ENCODE measurements around the gene UBE2D2. TPM values are rescaled to one million over a fixed set of nuclear protein-coding genes. Genes with fewer than 3 reads are reported as not detected.
"Not testable (repeated sequence)": the region's sequence is repeated elsewhere in the genome, so short reads cannot be mapped to it uniquely, and the experiment has no call there.

UBE2D2 gene
- total RNA-seq, 1 experiment from 2014 or later = 167 TPM

DNA sequence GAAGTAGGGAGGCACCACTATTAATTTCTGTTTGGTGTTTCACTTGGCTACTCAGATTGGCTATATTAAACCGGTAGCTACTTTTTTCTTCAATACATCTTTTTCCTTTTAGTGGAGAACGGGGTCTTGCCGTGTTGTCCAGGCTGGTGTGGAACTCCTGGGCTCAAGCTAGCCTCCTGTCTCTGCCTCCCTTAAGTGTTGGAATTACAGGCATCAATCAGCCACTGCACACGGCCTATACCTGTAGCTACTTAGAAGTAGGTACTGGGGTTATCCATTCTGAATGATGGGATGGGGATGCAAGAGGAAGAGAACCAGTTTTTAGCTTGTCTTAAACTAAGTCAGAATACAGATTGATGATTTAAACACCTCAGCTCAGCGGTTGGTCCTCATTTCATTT, 1.7 kb downstream of the UBE2D2 start:
- Histone ChIP-seq H3K27me3 (ENCODE audit: control insufficient read depth, insufficient read depth, low read length) (no peaks in the 10 kb centered on the region), H3K36me3 (replicated peaks; ENCODE audit: control insufficient read depth, insufficient read depth, low read length) (no peaks in the 10 kb centered on the region; the same call in 1 of the 2 replicates), H3K4me3 (ENCODE audit: insufficient read depth, low read depth, low read length) (peak overlapping the region; percentile 94)
- DNase-seq = no peak

DNA sequence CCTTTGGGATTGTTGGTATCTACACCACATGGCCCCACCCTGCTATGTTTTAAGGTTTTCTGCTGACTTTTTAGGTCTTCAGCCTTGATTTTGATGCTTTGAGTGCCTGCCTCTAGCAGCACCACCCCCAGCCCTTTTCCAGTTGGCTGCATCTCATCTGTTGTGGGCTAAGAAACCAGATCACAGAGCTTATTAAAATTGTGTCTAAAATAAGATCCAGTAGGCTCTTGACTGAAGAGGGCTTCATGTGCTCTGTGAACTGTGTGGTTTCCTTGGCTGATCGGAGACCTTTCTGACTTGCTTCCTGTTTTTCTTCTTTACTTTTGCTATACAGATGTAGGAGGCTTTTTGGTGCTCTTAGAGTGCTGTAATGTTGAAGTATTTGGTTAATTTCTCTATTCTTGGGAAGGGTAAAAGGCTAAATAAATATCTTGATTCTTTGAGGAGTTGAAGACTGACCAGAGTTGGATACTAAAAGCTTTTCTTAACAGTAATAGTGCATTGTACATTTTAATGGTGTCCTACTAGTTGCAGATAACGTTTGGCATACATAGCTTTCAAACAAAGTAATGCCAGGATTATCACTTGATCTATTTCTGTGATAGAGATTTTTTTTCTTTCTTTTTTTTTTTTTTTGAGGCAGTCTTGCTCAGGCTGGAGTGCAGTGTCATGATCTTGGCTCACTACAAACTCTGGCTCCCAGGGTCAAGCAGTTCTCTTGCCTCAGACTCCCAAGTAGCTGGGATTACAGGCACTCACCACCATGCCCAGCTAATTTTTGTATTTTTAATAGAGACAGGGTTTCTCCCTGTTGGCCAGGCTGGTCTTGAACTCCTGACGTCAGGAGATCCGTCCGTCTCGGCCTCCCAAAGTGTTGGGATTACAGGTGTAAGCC, 4.5 kb downstream of the UBE2D2 start:
- H3K4me3 ChIP-seq (ENCODE audit: insufficient read depth, low read depth, low read length) = no peak overlapping the region

DNA sequence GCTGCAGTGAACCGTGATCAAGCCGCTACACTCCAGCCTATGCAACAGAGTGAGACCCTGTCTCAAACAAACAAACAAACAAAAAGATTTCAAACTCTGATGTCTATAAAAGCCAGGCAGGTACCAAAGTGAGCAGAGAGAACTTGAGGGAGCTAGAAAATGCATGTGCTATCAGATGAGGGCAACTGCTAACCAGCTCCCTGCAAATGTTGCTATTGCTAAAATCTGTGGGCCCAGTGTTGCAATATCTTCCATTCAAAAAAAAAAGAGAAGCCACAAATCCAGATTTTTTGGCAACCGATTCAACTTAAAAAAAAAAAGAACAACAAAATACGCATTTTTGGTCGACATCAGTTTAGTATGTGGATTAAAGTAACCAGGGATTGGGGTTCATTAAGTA, 5.5 kb downstream of the UBE2D2 start:
- no peak for DNase-seq
- Histone ChIP-seq H3K36me3 (replicated peaks; ENCODE audit: control insufficient read depth, insufficient read depth, low read length) (no peaks in the 10 kb centered on the region; the same call in none of the 2 replicates), H3K4me3 (ENCODE audit: insufficient read depth, low read depth, low read length) (no peak overlapping the region)

More for the DNA sequence above, 4.5 kb downstream of the UBE2D2 start:
- Histone ChIP-seq H3K36me3 (replicated peaks; ENCODE audit: control insufficient read depth, insufficient read depth, low read length) (no peaks in the 10 kb centered on the region; the same call in none of the 2 replicates), H3K27me3 (ENCODE audit: control insufficient read depth, insufficient read depth, low read length) (no peaks in the 10 kb centered on the region)
- no peak for DNase-seq

DNA sequence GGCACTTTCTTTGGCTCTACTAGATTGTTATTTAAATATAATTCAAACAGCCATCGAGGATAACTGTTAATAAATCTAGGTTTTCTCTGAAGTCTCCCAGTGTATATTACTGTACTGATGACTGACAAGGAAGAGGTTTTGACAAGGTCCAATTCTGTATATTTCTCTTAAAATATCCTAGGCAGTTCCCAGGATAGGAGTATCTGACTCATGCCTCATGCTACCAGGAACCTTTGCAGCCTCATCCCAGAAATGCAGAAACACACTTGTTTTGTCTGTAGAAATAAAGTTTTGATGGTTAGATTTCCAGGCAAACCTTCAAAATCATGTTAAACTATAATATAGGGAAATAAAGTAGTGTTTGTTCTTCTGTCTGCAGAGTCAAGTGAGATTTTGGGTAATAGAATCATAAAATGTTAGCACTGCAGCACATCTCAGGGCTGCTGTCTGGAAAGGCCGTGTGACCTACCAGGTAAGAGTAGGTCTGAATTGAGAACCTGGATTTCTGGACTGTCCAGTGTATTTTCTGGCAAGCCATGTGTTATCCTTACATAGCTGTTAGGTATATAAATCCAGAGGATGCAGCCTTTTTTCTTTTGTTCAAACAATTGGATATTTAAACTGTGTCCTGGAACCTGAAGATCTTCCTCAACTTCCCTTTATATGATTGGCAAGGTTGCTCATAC, 8.3 kb downstream of the UBE2D2 start:
- no peaks in the 10 kb centered on the region; the same call in 1 of the 2 replicates for H3K36me3 ChIP-seq (replicated peaks; ENCODE audit: control insufficient read depth, insufficient read depth, low read length)
- H3K4me3 ChIP-seq (ENCODE audit: insufficient read depth, low read depth, low read length) = no peak overlapping the region
- no peaks in the 10 kb centered on the region for H3K27me3 ChIP-seq (ENCODE audit: control insufficient read depth, insufficient read depth, low read length)
- DNase-seq = no peak

More for the DNA sequence above, 5.5 kb downstream of the UBE2D2 start:
- H3K27me3 ChIP-seq (ENCODE audit: control insufficient read depth, insufficient read depth, low read length) = no peaks in the 10 kb centered on the region

DNA sequence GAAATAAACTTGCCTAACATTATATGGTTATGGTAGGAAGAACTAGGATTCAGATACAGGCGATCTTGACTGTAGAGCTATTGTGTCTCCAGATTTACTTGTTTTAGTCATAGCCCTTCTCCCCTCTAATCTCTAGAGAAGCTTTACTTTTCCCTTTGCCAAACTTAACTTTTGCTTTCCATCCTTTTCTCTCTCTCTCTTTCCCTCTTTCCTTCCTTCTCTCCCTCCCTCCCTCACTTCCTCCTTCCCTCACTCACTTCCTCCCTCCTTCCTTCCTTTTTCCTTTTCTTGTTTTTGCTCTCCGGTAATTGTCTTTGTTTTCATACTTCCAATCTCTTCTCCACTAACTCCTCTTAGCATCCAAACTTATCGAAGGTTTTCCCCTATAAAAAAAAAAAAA, 10.4 kb downstream of the UBE2D2 start:
- Histone ChIP-seq H3K36me3 (replicated peaks; ENCODE audit: control insufficient read depth, insufficient read depth, low read length) (no peaks in the 10 kb centered on the region; the same call in none of the 2 replicates), H3K4me3 (ENCODE audit: insufficient read depth, low read depth, low read length) (no peak overlapping the region), H3K27me3 (ENCODE audit: control insufficient read depth, insufficient read depth, low read length) (no peaks in the 10 kb centered on the region)
- DNase-seq = no peak

DNA sequence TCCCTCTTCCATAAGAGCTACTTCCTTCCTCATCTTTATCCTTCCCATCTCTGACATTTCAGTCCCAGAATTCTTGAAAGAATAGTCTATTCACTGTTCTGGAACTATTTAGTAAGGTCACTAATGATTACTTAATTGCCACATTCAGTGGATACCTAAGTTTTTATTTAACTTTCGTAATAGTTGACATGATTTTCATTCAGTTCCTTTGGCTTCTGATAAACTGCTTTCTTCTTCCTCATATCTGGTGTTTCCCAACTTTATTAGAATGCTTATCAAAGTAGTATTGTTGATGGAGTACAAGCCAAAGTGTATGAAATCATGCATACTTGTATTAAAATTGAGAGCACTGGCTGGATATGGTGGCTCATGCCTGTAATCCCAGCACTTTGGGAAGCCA, 10.8 kb downstream of the UBE2D2 start:
- H3K27me3 ChIP-seq (ENCODE audit: control insufficient read depth, insufficient read depth, low read length) = no peaks in the 10 kb centered on the region
- no peaks in the 10 kb centered on the region; the same call in none of the 2 replicates for H3K36me3 ChIP-seq (replicated peaks; ENCODE audit: control insufficient read depth, insufficient read depth, low read length)
- H3K4me3 ChIP-seq (ENCODE audit: insufficient read depth, low read depth, low read length) = no peak overlapping the region
- no peak for DNase-seq

DNA sequence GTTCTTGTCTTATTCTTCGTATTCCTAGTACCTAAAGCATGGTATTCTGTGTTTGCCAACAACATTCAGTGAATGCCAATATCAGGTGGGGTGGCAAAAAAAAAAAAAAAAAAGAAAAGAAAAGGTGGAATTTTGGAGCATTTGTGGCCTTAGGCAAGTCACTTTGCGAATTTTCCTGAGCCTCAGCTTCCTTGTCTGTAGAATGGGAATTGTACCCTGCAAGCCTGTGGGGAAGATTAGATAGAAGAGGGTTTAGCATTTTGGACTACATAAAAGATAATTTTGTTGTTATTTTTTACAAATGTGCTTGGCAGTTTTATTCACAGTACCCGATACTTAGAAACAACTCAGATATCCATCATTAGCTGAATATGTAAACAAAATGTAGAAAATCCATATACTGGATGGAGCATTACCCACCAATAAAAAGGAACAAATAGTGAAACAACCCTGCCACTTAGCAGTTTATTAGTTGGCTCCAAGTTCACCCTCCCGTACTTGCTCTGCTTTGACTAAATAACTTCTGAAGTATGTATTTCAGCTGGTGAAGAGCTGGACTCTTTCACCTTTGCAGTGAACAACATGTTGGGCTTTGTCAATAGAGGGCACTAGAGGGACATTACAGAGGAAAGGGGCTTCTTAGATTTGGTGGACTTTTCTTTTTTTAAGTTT, 13.6 kb downstream of the UBE2D2 start:
- Histone ChIP-seq H3K4me3 (ENCODE audit: insufficient read depth, low read depth, low read length) (no peak overlapping the region), H3K27me3 (ENCODE audit: control insufficient read depth, insufficient read depth, low read length) (no peaks in the 10 kb centered on the region), H3K36me3 (replicated peaks; ENCODE audit: control insufficient read depth, insufficient read depth, low read length) (no peaks in the 10 kb centered on the region; the same call in 1 of the 2 replicates)
- peak; percentile 42 for DNase-seq

DNA sequence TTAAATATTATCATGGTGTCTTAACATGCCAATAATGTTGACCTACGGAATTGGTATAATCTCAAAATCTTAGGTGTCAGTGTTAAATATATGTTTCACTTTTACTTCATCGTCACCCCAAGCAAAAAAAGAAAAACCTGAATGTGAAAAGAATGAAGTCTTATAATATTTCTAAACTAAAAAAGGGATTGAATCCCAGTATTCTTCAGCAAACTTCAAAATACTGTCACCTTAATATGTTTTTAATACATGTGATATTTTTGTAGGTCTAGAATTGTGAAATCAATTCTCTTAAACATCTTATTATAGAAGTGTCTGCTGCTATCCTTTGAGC, 14.1 kb downstream of the UBE2D2 start:
- Histone ChIP-seq H3K4me3 (ENCODE audit: insufficient read depth, low read depth, low read length) (no peak overlapping the region), H3K36me3 (replicated peaks; ENCODE audit: control insufficient read depth, insufficient read depth, low read length) (no peaks in the 10 kb centered on the region; the same call in 1 of the 2 replicates), H3K27me3 (ENCODE audit: control insufficient read depth, insufficient read depth, low read length) (no peaks in the 10 kb centered on the region)
- no peak for DNase-seq

DNA sequence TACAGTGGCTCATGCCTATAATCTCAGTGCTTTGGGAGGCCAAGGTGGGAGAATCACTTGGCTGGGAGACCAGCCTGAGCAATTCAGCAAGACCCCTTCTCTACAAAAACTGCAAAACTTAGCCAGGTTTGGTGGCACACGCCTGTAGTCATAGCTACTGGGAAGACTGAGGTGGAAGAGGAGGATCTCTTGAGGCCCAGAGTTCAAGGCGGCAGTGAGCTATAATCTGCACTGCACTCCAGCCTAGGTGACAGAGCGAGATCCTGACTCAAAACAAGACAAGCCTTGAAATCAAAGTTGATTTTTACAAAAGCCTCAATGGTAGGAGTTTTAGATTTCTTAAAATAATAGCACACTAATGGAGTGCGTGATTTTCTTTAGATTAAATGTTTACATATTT, 14.6 kb downstream of the UBE2D2 start:
- Histone ChIP-seq H3K4me3 (ENCODE audit: insufficient read depth, low read depth, low read length) (no peak overlapping the region), H3K27me3 (ENCODE audit: control insufficient read depth, insufficient read depth, low read length) (no peaks in the 10 kb centered on the region), H3K36me3 (replicated peaks; ENCODE audit: control insufficient read depth, insufficient read depth, low read length) (no peaks in the 10 kb centered on the region; the same call in 1 of the 2 replicates)
- DNase-seq = no peak

DNA sequence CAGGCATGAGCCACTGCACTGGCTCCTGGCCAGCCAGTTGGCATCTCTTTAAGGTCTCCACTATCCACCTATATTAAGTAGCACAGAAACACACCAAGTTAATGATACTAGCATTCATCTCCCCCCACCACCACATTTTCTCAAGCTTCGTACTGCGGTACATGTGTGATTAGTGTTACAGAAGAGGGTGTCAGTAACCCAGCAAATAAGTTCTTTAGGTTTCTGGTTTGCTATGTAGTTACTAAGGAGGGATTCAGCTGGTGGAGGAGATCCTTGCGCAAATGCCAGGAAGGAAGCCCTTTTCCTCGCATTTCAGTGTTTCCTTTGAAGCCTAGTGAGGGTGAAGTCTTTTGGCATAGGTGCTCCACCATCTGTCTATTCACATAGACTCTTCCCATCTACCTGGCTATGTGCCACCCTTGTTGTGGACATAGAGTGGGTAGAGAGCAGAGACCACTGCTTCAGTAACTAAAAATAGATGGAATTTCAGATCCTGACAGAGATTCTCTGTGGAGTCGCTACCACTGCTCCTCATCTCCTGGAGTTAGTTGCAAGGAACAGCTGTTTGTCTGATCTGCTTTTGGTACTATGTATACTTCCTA, 16.7 kb downstream of the UBE2D2 start:
- Histone ChIP-seq H3K36me3 (replicated peaks; ENCODE audit: control insufficient read depth, insufficient read depth, low read length) (no peaks in the 10 kb centered on the region; the same call in 1 of the 2 replicates), H3K4me3 (ENCODE audit: insufficient read depth, low read depth, low read length) (no peak overlapping the region), H3K27me3 (ENCODE audit: control insufficient read depth, insufficient read depth, low read length) (no peaks in the 10 kb centered on the region)

DNA sequence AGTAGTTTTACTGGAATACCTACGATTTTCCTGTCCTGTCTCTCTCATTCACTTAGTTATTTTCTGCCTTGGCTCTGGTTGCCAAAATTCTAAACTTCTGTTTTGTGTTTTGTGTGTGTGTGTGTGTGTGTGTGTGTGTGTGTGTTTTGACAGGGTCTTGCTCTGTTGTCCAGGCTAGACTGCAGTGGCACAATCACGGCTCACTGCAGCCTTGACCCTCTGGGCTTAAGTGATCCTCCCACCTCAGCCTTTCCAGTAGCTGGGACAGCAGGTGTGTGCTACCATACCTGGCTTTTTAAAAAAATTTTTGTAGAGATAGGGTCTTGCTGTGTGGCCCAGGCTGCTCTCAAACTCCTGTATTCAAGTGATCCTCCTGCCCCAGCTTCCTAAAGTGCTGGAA, 17.2 kb downstream of the UBE2D2 start:
- no peak for DNase-seq
- Histone ChIP-seq H3K4me3 (ENCODE audit: insufficient read depth, low read depth, low read length) (no peak overlapping the region), H3K36me3 (replicated peaks; ENCODE audit: control insufficient read depth, insufficient read depth, low read length) (no peaks in the 10 kb centered on the region; the same call in 1 of the 2 replicates), H3K27me3 (ENCODE audit: control insufficient read depth, insufficient read depth, low read length) (no peaks in the 10 kb centered on the region)

More for the DNA sequence above, 16.7 kb downstream of the UBE2D2 start:
- DNase-seq = no peak

DNA sequence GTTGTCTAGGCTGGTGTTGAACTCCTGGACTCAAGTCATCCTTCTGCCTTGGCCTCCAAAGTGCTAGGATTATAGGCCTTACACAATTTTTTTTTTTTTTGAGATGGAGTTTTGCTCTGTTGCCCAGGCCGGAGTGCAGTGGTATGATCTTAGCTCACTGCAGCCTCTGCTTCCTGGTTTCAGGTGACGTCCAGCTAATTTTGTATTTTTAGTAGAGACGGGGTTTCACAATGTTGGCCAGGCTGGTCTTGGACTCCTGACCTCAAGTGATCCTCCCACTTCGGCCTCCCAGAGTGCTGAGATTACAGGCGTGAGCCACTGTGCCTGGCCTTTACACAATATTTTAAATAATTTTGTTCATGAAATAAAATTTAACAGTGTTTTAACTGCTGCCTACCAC, 21.0 kb downstream of the UBE2D2 start:
- DNase-seq; H3K4me3 ChIP-seq (ENCODE audit: insufficient read depth, low read depth, low read length); H3K36me3 ChIP-seq (replicated peaks; ENCODE audit: control insufficient read depth, insufficient read depth, low read length); H3K27me3 ChIP-seq (ENCODE audit: control insufficient read depth, insufficient read depth, low read length): not testable (repeated sequence)

DNA sequence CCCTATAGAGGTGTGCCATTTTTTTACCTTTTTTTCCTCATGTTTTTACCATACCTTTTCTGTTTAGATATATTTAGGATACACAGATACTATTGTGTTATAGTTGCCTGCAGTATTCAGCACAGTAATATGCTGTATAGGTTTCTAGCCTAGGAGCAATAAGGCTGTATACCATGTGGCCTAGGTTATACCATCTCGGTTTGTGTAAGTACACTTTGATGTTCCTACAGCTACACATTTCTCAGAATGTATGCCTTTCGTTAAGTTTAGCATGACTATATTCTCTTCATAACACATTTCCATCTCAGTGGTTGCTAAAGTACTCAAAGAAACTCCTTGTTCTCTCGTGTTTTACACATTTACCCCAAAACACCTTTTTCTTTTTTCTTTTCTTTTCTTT, 23.0 kb downstream of the UBE2D2 start:
- no peaks in the 10 kb centered on the region for H3K36me3 ChIP-seq (replicated peaks; ENCODE audit: control insufficient read depth, insufficient read depth, low read length)
- DNase-seq = no peak
- no peaks in the 10 kb centered on the region for H3K27me3 ChIP-seq (ENCODE audit: control insufficient read depth, insufficient read depth, low read length)
- no peak overlapping the region for H3K4me3 ChIP-seq (ENCODE audit: insufficient read depth, low read depth, low read length)

DNA sequence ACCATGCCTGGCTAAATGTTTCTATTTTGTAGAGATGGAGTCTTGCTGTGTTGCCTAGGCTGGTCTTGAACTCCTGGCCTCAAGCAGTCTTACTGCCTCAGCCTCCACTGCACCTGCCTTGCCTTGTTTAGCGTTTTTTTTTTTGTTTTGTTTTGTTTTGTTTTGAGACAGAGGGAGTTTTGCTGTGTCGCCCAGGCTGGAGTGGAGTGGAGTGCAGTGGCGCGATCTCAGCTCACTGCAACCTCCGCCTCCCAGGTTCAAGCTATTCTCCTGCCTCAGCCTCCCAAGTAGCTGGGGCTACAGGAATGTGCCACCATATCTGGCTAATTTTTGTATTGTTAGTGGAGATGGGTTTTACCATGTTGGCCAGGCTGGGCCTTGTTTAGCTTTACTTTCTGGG, 27.0 kb downstream of the UBE2D2 start:
- not testable (repeated sequence) for H3K4me3 ChIP-seq (ENCODE audit: insufficient read depth, low read depth, low read length); DNase-seq; H3K36me3 ChIP-seq (replicated peaks; ENCODE audit: control insufficient read depth, insufficient read depth, low read length); H3K27me3 ChIP-seq (ENCODE audit: control insufficient read depth, insufficient read depth, low read length)
